Activated CD4-positive, alpha-beta T cell treated with anti-CD3 and anti-CD28 coated beads, Interleukin-2, amount 50 U/mL, for 24 hours (primary cell): ENCODE data around the gene CXXC5.

Experiments
- DNase-seq, 2 donors: peaks; one replicate each; pipeline ENCODE4 v3.0.0-alpha.2; 2020; ENCODE audit warnings: low read depth in 1 of 2, low spot score in 1 of 2

The CXXC5 gene

DNA sequence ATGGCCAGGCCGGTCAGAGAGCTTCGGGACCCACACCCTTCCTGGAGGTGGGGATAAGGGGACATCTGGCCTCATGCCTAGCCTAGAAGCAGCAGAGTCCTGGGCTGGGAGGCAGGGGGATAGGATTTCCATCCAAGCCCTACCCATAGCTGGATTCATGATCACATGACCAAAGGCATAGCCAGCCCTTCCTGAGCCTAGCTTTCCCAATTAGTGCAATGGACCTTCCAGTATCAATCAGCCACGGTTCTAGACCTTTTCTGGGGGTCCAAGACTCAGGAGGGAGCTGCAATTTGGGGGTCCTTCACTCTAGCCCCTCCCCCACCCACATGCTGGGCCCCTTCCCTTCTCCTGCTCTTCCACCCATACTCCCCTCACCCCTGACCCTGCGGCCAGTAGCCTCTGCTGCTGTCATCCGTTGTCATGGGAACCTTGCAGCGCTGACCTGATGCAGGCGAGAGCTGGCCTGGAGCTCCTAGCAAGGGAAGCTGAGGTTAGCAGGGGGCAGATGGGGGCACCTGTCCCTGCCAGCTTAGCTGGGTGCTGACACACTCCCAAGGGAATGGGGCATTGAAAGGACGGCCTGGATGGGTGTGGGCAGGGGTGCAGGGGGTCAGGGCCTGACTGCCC is 44.6 kb downstream of the CXXC5 start:
- no peak for DNase-seq

DNA sequence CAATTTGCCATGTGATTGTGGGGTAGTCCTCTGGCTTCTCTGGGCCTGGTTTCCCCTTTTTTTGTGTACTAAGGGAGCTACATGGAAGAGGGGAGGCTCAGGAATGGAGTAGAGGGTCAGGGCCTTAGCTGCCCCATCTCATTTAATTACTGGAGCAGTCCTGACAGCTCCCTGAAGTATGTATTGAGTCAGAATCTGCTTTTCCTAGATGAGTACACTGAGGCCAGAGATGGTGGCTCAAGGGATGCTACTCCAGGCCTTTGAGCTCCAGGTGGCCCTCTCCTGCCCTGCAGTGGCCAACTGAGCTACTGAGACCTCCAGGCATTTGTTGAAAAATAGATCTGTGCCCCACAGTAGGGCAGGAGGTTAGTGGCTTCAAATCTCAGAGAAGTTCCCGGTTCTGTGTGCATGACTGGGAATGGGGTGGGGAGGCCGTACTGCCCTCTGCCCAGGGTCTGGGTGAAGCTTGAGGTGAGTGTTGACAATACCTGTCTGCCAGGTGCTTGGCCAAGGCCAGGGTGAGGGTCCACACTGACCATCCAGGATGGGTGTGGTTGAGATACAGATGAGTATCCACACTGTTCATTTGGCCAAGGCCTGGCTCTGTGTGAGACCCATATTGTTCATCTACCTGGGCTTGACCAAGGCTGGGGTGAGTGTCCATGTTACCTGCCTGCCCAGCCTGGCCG is 45.7 kb downstream of the CXXC5 start:
- DNase-seq = no peak

- no peak for DNase-seq
These were observed 46.5 kb downstream of the CXXC5 start for GRCh38 chr5:139694556-139695177.

- no peak for DNase-seq
These were observed 47.0 kb downstream of the CXXC5 start for GRCh38 chr5:139695178-139695573.

- no peak for DNase-seq
These were observed 48.2 kb downstream of the CXXC5 start for GRCh38 chr5:139696167-139696893.

DNA sequence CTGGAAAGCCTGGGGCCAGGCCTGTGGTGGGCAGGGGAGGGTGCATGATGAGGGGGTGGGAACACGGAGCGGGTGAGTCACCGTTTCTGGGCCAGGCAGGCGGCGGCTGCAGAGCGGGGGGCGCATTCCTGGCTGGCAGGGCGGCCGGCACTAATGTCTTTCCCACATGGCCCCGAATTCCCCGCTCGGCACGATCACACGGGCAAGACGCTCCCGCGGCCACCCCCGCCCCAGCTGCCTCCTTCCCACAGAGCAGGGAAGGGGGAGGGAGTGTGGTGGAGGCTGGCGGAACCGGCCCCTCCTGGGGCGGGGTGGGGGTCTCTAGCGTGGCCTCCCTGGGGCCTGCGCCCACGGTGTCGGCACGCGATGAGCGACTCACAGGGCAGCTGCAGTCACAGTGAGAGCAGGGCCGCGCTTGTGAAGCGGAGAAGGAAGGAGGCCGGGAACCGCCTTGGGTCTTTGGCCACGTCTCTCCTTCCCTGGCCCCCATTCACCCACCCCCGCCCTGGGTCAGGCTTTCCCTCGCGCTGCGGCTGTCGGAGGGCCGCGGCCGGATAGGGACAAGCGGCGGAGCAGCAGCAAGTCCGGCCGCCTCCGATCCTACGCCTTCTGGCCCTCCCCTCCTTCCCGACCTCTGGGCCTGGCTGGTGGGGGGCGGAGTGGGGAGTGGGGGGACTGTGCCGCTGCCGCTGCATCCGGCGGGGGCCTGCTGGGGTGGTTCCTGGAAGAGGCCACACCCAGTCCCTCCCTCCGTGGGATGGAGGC is 48.9 kb downstream of the CXXC5 start:
- DNase-seq = no peak

GRCh38 chr5:139698490-139699146 is 50.5 kb downstream of the CXXC5 start:
- DNase-seq = no peak

DNA sequence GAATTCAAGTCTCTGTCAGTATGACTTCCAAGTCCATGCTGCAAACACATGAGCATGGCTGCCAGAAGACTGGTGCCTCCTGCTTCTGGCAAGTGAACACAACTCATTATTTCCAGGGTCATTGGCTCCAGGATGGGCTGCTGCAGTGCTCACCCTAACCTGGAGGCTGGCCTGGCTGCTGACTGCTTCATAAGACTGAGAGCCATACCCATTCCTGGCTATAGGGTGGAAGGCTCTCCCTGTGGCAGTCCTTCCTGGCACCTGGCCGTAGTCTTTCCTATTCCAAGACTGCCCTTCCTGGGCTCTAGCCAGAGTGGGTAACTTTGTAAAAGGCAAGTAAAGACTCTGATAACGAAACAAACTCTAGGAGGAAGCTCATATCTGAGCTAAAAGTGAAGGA is 51.2 kb downstream of the CXXC5 start:
- no peak for DNase-seq

- DNase-seq = no peak
These were observed 52.5 kb downstream of the CXXC5 start for GRCh38 chr5:139700711-139701055.

DNA sequence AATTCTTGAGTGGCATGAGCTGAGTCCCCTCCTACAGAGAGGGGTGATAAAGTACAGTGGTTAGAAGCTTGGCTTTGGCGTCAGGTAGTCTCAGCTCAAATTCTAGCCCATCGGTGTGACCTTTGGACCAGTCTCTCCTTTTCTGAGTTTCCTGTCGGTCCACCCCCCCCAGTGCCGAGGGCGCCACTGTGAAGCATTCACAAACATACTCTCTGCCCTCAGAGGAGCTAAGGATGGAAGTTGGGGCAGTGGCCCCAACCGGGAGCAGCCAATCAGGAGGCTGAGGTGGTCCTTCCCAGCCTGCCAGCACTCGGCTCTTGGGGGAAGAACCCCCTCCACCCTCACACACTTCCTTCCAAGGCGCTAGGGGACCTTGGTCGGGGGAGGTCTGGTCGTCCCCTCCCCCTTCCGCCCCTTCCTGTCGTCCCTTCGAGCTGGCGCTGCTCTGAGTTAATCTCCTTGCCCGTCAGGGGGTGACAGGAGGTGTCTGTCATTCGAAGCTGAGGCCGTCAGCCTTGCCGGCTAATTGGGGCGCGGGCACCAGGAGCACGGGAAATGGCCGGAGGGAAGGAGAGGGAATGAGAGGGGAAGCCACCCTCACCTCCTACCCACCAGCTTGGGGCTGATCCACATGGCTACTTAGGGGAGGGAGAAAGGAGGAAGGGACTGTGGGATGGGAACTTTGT is 53.0 kb downstream of the CXXC5 start:
- DNase-seq = no peak

DNA sequence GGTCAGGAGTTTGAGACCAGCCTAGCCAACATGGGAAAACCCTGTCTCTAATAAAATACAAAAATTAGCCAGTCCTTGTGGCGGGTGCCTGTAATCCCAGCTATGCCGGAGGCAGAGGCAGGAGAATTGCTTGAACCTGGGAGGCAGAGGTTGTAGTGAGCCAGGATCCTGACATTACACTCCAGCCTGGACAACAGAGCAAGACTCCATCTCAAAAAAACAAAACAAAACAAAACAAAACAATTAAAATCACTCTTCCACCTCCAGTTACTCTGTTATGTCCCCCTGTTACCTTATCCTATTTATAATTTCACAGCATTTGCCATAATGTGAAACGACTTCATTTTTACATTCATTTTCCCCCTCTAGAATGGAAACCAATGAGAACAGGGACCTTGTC is 54.4 kb downstream of the CXXC5 start:
- no peak for DNase-seq

DNA sequence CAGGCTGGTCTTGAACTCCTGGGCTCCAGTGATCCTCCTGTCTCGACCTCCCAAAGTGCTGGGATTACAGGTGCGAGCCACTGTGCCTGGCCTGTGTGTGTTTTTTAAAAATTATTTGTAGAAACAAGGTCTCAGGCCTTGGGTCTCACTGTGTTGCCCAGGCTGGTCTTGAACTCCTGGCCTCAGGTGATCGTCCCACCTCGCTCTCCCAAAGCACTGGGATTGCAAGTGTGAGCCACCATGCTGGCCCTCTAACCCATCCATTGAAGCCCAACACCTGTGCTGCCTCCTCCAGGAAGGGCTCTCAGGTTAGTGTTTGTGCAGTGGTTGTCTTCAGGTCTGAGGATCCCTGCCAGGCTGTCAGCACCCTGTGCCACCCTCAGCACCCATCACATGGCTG is 56.6 kb downstream of the CXXC5 start:
- no peak for DNase-seq

GRCh38 chr5:139705191-139705590 is 57.0 kb downstream of the CXXC5 start:
- no peak for DNase-seq

DNA sequence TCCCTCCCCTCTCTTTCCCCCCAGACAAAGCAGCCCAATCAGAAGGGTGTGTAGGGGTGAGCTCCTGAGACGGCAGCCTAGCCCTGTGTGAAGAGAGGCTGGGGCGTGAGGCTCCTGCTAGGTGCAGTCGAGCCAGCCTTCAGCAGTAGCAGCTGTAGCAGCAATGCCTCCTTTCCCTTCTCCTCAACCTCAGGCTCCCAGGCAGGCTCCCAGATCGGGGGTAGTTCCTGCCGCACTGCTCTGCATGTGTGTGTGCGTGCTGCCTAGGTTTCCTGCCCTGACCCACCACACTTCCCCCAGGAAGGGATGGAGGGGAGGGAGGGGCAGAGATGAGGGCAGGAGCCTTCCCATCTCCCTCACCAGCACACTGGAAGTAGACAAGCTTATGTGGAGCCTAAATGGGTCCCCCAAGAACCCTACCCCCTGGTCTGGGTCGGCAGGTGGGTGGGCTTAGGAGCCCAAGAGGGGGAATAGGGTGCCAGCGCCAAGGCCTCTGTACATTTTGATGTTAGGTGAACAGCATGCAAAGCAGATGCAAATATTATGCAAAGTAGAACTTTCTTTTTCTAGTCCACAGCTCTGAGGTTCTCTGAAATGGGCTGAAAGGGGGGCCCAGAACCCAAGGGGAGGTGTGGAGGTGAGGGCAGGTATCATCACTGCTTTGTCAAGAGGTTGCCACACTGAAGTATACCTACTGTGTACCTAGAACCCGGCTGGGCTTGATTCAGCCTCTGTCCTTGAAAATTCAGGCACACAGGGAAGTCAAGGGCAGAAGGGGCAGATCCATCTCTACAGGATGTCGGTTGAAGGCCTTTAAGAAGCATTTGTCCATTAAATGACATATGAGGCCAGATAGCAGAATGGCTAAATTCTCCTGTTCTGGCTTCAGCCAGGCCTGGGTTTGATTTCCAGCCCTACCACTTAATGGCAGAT is 57.8 kb downstream of the CXXC5 start:
- no peak for DNase-seq

GRCh38 chr5:139707445-139708003 is 59.4 kb downstream of the CXXC5 start:
- DNase-seq = no peak

GRCh38 chr5:139708434-139708861 is 60.3 kb downstream of the CXXC5 start:
- no peak for DNase-seq

DNA sequence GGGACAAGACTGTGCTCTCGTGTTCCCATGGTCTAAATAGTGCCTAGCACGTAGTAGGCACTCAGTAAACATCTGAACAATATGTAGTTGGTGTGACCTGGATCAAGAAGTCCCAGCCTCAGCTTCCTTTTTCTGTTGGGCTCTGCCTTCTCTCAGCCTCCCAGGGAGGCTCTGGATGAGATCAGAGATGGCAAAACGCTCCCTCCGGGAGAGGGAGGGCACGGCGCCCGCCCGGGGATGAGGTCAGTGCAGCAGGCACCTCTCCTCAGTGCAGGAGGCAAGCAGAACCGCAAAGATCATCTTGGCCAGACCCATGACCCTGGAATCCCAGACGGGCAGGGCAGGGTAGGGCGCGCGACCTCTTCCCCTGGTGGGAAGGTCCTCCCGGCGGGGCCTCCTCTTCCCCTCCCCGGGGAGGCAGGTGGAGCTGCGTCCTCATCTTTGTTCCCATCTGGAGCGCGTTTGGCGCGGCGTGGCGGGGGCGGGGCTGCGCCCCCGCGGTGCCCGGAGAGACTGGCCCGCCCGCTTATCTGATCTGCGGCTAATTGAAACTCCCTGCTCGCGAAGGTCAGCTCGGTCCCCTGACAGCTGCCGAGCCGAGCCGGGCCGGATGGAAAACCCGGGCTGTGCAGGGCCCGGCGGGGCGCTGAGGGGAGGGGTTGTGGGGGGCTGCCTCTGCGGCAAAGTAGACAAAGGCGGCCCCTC is 60.9 kb downstream of the CXXC5 start:
- DNase-seq = no peak
